Erythroblast (primary cell): Measurements from ENCODE around the gene PWWP2B.

Experiments used
- DNase-seq, 2 experiments: peaks; one replicate each; lab custom pipeline; 2025; lab: John Stamatoyannopoulos, UW
- GATA1 ChIP-seq: IDR thresholded peaks from 2 replicates; pipeline ENCODE4 v1.6.1; 2011; ENCODE audit warnings: low read depth, mild to moderate bottlenecking, control low read depth, low read length, moderate library complexity
- POLR2A ChIP-seq: IDR thresholded peaks from 2 replicates; pipeline ENCODE4 v1.6.1; 2011; ENCODE audit warnings: mild to moderate bottlenecking, low read length

The PWWP2B gene

DNA sequence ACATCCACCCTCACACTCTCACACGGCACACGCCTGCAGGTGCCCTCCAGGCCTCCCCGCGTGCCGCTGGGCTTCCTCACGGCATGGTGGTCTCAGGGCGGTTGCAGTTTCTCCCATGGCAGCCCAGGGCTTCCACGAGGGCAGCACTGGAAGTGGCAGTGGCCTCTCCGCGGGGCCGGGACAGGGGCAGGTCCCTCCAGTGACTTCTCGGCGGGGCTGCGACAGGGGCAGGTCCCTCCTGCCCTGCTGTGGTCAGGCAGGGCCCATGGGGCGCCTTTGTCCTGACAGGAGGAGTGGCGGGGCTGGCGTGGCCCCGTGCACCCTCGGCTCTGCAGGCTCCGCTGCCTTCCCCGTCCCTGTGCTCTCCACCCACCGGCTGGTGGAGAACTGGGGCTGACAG is 19.0 kb downstream of the PWWP2B start:
- TF ChIP-seq POLR2A (no peak), GATA1 (no peak)

DNA sequence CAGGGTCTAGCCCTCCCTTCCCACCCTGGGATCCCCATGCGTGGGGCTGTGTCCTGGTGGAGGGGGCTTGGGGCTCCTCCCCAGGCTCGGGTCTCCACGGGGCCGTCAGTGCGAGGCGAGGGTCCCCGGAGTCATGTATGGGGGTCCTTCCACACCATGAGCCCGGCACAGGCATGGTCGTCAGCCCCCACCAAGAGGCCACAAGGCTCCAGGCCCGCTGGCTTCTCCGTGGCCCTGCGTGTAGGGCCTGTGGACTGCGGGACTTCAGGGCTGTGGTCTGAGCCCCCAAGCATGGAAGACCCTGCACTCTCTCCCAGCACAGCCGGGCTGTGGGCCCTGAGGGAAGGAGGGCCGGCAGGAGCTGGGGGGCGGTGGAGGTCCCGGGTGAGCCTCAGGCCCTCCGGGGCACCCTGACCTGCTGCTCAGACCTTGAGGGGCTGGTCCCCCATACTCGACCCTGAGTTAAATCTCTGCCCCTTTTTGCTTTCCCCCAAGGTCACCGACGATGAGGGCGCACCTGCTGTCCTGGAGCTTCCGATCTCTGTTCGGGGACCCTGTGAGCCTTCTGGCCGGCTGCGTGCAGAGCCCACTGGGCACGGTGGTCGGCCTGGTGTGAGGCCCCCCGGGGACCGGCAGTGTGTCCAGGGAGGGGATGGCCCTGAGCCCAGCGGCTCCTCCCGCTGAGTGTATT is 19.7 kb downstream of the PWWP2B start:
- no peak for TF ChIP-seq GATA1
- TF ChIP-seq POLR2A, result no peak
- no peak for DNase-seq

More for the DNA sequence above, 19.0 kb downstream of the PWWP2B start:
- DNase-seq, result no peak

GRCh38 chr10:132417257-132417910 is 20.4 kb downstream of the PWWP2B start:
- no peak for TF ChIP-seq POLR2A
- TF ChIP-seq GATA1, result no peak
- DNase-seq, result no peak

GRCh38 chr10:132417957-132418441 is 21.0 kb downstream of the PWWP2B start:
- no peak for TF ChIP-seq POLR2A
- no peak for TF ChIP-seq GATA1
- DNase-seq, result no peak

- DNase-seq, result no peak
- TF ChIP-seq POLR2A (no peak), GATA1 (no peak)
These were observed 21.8 kb downstream of the PWWP2B start for GRCh38 chr10:132418527-132419416.

- TF ChIP-seq GATA1, result no peak
- TF ChIP-seq POLR2A, result no peak
- DNase-seq, result no peak
These were observed 22.8 kb downstream of the PWWP2B start for GRCh38 chr10:132419538-132420468.

GRCh38 chr10:132420469-132420980 is 23.5 kb downstream of the PWWP2B start:
- no peak for TF ChIP-seq POLR2A
- TF ChIP-seq GATA1, result no peak
- no peak for DNase-seq

GRCh38 chr10:132420981-132421846 is 24.2 kb downstream of the PWWP2B start:
- TF ChIP-seq GATA1, result no peak
- no peak for TF ChIP-seq POLR2A
- peak; percentile 65 to 71 for DNase-seq

- no peak for DNase-seq
- no peak for TF ChIP-seq GATA1
- no peak for TF ChIP-seq POLR2A
These were observed 25.1 kb downstream of the PWWP2B start for GRCh38 chr10:132421847-132422751.

DNA sequence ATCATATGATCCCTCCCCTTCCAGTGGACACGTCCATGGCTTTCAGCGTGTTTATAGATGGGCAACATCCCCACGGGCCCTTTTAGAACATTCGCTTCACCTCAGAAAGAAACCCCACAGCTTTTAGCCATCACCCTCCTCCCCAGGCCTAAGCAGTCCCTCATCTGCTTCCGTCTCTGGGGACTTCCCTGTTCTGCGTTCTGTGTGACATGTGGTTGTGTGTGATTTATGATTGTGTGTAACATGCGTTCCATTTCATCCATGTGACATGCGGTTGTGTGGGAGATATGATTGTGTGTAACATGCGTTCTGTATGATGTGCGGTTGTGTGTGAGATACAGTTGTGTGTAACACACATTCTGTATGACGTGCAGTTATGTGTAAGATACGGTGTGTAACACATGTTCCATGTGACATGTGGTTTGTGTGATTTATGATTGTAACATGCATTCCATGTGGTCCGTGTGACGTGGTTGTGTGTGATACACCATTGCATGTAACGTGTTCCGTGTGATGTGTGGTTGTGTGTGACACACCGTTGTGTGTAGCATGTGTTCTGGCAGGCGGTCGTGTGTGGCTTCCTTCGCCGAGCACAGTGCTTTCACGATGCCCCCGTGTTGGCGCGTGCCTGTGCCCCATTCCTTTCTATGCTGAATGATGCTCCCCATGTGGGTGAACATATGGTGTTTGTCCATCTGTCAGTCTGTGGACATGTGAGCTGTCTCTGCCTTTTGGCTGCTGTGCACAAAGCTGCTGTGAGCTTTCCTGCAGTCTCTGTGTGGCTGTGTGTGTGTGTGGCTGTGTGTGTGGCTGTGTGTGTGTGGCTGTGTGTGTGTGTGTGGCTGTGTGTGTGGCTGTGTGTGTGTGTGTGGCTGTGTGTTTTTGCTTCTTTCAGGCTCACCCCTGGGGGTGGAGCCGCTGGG is 26.2 kb downstream of the PWWP2B start:
- no peak for DNase-seq
- TF ChIP-seq GATA1 (no peak), POLR2A (no peak)
